GM12878 (cell line): ENCODE results near the gene KCNK5.

Experiments
- ETV6 ChIP-seq, 2 experiments: fragments of 450-650 bp in 1 of 2; IDR thresholded peaks in 1 of 2; conservative IDR thresholded peaks in 1 of 2; 2 replicates each; pipeline ENCODE4 v1.6.1; 2014; ENCODE audit warnings: antibody characterized with exemption in 1 of 2, borderline replicate concordance in 1 of 2, low read depth in 1 of 2, mild to moderate bottlenecking in 1 of 2, moderate library complexity in 1 of 2
- MTA3 ChIP-seq: IDR thresholded peaks from 2 replicates; pipeline ENCODE4 v1.6.1; 2012; ENCODE audit warnings: low read length, inconsistent platforms, borderline replicate concordance
- MYC ChIP-seq: IDR thresholded peaks from 2 replicates; pipeline ENCODE4 v1.6.1; 2011; ENCODE audit warnings: mild to moderate bottlenecking, low read length, moderate library complexity, inconsistent platforms; ENCODE audit not compliant: insufficient read depth, insufficient replicate concordance, insufficient read length, severe bottlenecking
- NBN ChIP-seq: fragments of 450-650 bp; IDR thresholded peaks from 2 replicates; pipeline ENCODE4 v1.6.1; 2016
- POLR2A ChIP-seq: IDR thresholded peaks from 2 replicates; pipeline ENCODE4 v1.6.1; 2011; ENCODE audit warnings: low read depth, mild to moderate bottlenecking, low read length
- TAF1 ChIP-seq: IDR thresholded peaks from 2 replicates; pipeline ENCODE4 v1.6.1; 2011; ENCODE audit warnings: mild to moderate bottlenecking, low read depth, low read length, borderline replicate concordance
- TF ChIP-seq, protein P1 (sequence below): fragments of 450-650 bp; formaldehyde crosslinking; IDR thresholded peaks from 2 replicates; pipeline ENCODE4 v1.4.0; 2022; ENCODE audit warnings: mild to moderate bottlenecking, moderate library complexity
- TF ChIP-seq, protein P2 (sequence below): fragments of 450-650 bp; IDR thresholded peaks from 2 replicates; pipeline ENCODE4 v1.6.1; 2014; ENCODE audit warnings: mild to moderate bottlenecking
- TF ChIP-seq, protein P3 (sequence below), 3 experiments: IDR thresholded peaks in 2 of 3; conservative IDR thresholded peaks in 1 of 3; 2 replicates each; pipeline ENCODE4 v1.5.1; 2011; ENCODE audit warnings: low read depth in 3 of 3, low read length in 3 of 3, mild to moderate bottlenecking in 3 of 3, control low read depth in 2 of 3, moderate library complexity in 2 of 3, inconsistent platforms in 1 of 3, mixed read lengths in 1 of 3; ENCODE audit not compliant: control insufficient read depth in 2 of 3, insufficient read depth in 1 of 3; ENCODE audit errors: extremely low read depth in 1 of 3

DNA sequence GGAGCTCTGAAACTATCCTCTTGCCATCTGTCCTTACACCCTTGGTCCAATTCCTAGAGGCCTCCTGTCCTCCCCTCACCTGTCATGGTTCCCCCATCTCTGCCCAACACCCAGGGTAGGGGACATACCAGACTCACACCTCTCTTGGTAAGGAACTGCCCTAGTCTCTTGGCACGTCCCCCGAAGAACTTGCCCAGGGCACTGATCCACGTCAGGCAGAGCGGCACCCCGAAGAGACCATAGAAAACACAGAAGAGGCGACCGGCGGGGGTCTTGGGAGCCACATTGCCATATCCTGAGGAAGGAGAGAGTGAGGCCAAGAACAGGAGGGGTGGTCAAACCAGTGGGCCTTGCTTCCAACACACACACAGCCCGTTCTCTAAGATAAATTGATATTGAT lies 34.8 kb downstream of the KCNK5 start:
- TF ChIP-seq MTA3, result no peak
- TF ChIP-seq TAF1, result no peak
- TF ChIP-seq POLR2A, result no peak
- TF ChIP-seq, protein P1, sequence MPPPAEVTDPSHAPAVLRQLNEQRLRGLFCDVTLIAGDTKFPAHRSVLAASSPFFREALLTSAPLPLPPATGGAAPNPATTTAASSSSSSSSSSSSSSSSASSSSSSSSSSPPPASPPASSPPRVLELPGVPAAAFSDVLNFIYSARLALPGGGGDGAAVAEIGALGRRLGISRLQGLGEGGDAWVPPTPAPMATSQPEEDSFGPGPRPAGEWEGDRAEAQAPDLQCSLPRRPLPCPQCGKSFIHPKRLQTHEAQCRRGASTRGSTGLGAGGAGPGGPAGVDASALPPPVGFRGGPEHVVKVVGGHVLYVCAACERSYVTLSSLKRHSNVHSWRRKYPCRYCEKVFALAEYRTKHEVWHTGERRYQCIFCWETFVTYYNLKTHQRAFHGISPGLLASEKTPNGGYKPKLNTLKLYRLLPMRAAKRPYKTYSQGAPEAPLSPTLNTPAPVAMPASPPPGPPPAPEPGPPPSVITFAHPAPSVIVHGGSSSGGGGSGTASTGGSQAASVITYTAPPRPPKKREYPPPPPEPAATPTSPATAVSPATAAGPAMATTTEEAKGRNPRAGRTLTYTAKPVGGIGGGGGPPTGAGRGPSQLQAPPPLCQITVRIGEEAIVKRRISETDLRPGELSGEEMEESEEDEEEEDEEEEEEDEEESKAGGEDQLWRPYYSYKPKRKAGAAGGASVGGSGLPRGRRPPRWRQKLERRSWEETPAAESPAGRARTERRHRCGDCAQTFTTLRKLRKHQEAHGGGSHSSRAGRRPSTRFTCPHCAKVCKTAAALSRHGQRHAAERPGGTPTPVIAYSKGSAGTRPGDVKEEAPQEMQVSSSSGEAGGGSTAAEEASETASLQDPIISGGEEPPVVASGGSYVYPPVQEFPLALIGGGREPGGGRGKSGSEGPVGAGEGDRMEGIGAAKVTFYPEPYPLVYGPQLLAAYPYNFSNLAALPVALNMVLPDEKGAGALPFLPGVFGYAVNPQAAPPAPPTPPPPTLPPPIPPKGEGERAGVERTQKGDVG, result no peak
- TF ChIP-seq MYC, result no peak
- TF ChIP-seq, protein P2, sequence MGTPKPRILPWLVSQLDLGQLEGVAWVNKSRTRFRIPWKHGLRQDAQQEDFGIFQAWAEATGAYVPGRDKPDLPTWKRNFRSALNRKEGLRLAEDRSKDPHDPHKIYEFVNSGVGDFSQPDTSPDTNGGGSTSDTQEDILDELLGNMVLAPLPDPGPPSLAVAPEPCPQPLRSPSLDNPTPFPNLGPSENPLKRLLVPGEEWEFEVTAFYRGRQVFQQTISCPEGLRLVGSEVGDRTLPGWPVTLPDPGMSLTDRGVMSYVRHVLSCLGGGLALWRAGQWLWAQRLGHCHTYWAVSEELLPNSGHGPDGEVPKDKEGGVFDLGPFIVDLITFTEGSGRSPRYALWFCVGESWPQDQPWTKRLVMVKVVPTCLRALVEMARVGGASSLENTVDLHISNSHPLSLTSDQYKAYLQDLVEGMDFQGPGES, result no peak
- no peak for TF ChIP-seq NBN
- no peak for TF ChIP-seq ETV6 (conservative IDR thresholded peaks at IDR 0.05 in 1 of 2, IDR thresholded peaks at IDR 0.05 in 1 of 2; ENCODE audit: borderline replicate concordance in 1 of 2, low read depth in 1 of 2)
- TF ChIP-seq, protein P3, sequence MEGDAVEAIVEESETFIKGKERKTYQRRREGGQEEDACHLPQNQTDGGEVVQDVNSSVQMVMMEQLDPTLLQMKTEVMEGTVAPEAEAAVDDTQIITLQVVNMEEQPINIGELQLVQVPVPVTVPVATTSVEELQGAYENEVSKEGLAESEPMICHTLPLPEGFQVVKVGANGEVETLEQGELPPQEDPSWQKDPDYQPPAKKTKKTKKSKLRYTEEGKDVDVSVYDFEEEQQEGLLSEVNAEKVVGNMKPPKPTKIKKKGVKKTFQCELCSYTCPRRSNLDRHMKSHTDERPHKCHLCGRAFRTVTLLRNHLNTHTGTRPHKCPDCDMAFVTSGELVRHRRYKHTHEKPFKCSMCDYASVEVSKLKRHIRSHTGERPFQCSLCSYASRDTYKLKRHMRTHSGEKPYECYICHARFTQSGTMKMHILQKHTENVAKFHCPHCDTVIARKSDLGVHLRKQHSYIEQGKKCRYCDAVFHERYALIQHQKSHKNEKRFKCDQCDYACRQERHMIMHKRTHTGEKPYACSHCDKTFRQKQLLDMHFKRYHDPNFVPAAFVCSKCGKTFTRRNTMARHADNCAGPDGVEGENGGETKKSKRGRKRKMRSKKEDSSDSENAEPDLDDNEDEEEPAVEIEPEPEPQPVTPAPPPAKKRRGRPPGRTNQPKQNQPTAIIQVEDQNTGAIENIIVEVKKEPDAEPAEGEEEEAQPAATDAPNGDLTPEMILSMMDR (IDR thresholded peaks at IDR 0.05 in 2 of 3, conservative IDR thresholded peaks at IDR 0.05 in 1 of 3; ENCODE audit: control insufficient read depth in 2 of 3, extremely low read depth in 1 of 3, insufficient read depth in 1 of 3, low read depth in 3 of 3, low read length in 3 of 3), result no peak
